Measurements from ENCODE around the gene PACSIN1. TPM values are rescaled to one million over a fixed set of nuclear protein-coding genes. Genes with fewer than 3 reads are reported as not detected.

Gene PACSIN1
- total RNA-seq, 1 experiment from 2014 or later: 7.0 TPM

DNA sequence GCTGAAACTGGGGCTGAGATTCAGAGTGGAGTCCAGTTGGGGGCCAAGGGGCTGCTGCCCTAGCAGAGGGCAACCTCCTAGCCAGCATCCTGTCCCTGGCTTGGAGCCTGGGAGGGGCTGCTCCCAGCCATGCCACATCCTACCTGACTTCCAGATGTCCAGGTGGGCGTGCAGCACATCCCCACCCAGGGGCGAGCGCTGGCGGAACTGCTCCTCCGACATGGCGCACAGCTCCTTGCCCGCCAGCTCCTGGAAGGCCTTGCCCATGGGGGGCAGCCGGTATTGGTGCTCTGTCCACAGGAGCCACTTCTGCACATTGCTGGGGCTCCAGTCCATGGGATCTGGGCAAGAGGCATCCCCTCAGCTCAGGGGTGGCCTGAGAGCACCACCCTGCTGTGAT, 75.0 kb downstream of the PACSIN1 start:
- Histone ChIP-seq H4K8ac (replicated peaks; ENCODE audit: insufficient read length, low read depth, low read length) (no peak overlapping the region), H4K20me1 (ENCODE audit: control insufficient read depth, insufficient read depth, insufficient read length) (no peaks in the 10 kb centered on the region), H4K5ac (ENCODE audit: insufficient read length, low read depth, low read length) (no peak overlapping the region), H3K4me2 (ENCODE audit: insufficient read depth, insufficient read length, low read length) (no peak overlapping the region), H4K91ac (ENCODE audit: insufficient read length, low read depth, low read length) (no peak overlapping the region), H3K4me1 (ENCODE audit: insufficient read depth, low read length) (no peaks in the 10 kb centered on the region), H3T11ph (ENCODE audit: low read length) (no peak overlapping the region), H2BK20ac (ENCODE audit: low read depth, low read length, poor library complexity, severe bottlenecking) (no peak overlapping the region), H3K14ac (ENCODE audit: insufficient read depth, low read length) (no peak overlapping the region; the same call in 1 of the 2 replicates), H3K18ac (ENCODE audit: insufficient read length, low read depth, low read length) (no peak overlapping the region), H3K79me1 (ENCODE audit: insufficient read depth, low read depth, low read length, poor library complexity, severe bottlenecking) (no peaks in the 10 kb centered on the region), H3K9ac (ENCODE audit: extremely low read depth, insufficient read length, low read length) (no peak overlapping the region), H3K79me2 (ENCODE audit: insufficient read depth, low read length) (no peaks in the 10 kb centered on the region), H2BK5ac (ENCODE audit: insufficient read length, low read length) (no peak overlapping the region), H2AFZ (ENCODE audit: low read length) (no peak overlapping the region), H2BK12ac (ENCODE audit: insufficient read length, low read depth, low read length) (no peak overlapping the region), H3K9me3 (ENCODE audit: control insufficient read depth, low read depth, low read length) (no peaks in the 10 kb centered on the region), H2BK15ac (ENCODE audit: low read depth, low read length) (no peak overlapping the region), H3K23me2 (ENCODE audit: insufficient read length, low read depth, low read length, poor library complexity, severe bottlenecking) (no peaks in the 10 kb centered on the region), H2BK120ac (ENCODE audit: low read depth, low read length, poor library complexity, severe bottlenecking) (no peak overlapping the region), H3K23ac (ENCODE audit: insufficient read length, low read depth, low read length) (no peak overlapping the region), H3K27me3 (ENCODE audit: insufficient read depth, low read length) (no peaks in the 10 kb centered on the region), H3K27ac (ENCODE audit: insufficient read length, low read depth, low read length) (no peak overlapping the region), H3K4ac (ENCODE audit: low read depth, low read length) (no peak overlapping the region), H3K56ac (ENCODE audit: insufficient read length, low read depth, low read length) (no peak overlapping the region), H2AK5ac (ENCODE audit: insufficient read length, low read length) (no peak overlapping the region)
- no CpG with 5 or more reads among the region's 8 CpGs for WGBS (ENCODE audit: extremely low coverage, insufficient read length, low lambda C conversion rate)
- peaks cover 0 to 22% of the 10 kb centered on the region in 2 experiments; a peak in 3 of 4 replicates for H3K4me1 Mint-ChIP-seq
- H3K4me3 Mint-ChIP-seq: no peak overlapping the region
- TF ChIP-seq, protein P1, sequence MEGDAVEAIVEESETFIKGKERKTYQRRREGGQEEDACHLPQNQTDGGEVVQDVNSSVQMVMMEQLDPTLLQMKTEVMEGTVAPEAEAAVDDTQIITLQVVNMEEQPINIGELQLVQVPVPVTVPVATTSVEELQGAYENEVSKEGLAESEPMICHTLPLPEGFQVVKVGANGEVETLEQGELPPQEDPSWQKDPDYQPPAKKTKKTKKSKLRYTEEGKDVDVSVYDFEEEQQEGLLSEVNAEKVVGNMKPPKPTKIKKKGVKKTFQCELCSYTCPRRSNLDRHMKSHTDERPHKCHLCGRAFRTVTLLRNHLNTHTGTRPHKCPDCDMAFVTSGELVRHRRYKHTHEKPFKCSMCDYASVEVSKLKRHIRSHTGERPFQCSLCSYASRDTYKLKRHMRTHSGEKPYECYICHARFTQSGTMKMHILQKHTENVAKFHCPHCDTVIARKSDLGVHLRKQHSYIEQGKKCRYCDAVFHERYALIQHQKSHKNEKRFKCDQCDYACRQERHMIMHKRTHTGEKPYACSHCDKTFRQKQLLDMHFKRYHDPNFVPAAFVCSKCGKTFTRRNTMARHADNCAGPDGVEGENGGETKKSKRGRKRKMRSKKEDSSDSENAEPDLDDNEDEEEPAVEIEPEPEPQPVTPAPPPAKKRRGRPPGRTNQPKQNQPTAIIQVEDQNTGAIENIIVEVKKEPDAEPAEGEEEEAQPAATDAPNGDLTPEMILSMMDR (conservative IDR thresholded peaks at IDR 0.05): no peak
- no peaks in the 10 kb centered on the region for H3K9me3 Mint-ChIP-seq
- no peak for DNase-seq
- H3K27ac Mint-ChIP-seq: no peak overlapping the region
- H3K36me3 Mint-ChIP-seq (ENCODE audit: insufficient read depth in 1 of 3, low read depth in 3 of 3): no peaks in the 10 kb centered on the region
- no peaks in the 10 kb centered on the region; the same call in 1 of the 2 replicates for H3K27me3 Mint-ChIP-seq (ENCODE audit: low read depth)
